ENCODE measurements around the gene UNC5C.

UNC5C gene

GRCh38 chr4:95513022-95513421 is 35.8 kb downstream of the UNC5C start:
- no peak overlapping the region for H4K8ac ChIP-seq (ENCODE audit: low read depth, low read length)
- H3K27me3 ChIP-seq (ENCODE audit: insufficient read depth, low read length, poor library complexity) = no peaks in the 10 kb centered on the region
- H3K56ac ChIP-seq (ENCODE audit: low read length) = no peak overlapping the region
- H3K18ac ChIP-seq (ENCODE audit: low read length) = no peak overlapping the region
- no peak overlapping the region for H3K4me3 ChIP-seq (ENCODE audit: low read length)
- H3K79me2 ChIP-seq (ENCODE audit: control insufficient read depth, insufficient read depth, low read length) = no peaks in the 10 kb centered on the region
- no peaks in the 10 kb centered on the region for H3K4me1 ChIP-seq (ENCODE audit: control insufficient read depth, low read depth, low read length)
- H2BK15ac ChIP-seq (replicated peaks; ENCODE audit: low read depth) = no peak overlapping the region
- H2BK5ac ChIP-seq (ENCODE audit: low read length) = no peak overlapping the region
- H3K4ac ChIP-seq (ENCODE audit: low read depth, low read length) = no peak overlapping the region
- no peak overlapping the region for H2BK120ac ChIP-seq (ENCODE audit: low read depth, low read length)
- no peak overlapping the region for H3K4me2 ChIP-seq (ENCODE audit: low read length)
- H3K27ac ChIP-seq (ENCODE audit: low read depth, low read length) = no peak overlapping the region
- no peak overlapping the region for H4K5ac ChIP-seq (ENCODE audit: low read length)
- WGBS (ENCODE audit: extremely low coverage, insufficient coverage, low lambda C conversion rate) = no CpG with 5 or more reads among the region's 4 CpGs
- no peak overlapping the region for H3K23ac ChIP-seq (ENCODE audit: low read length)
- H3K79me1 ChIP-seq (ENCODE audit: low read length) = no peaks in the 10 kb centered on the region
- no peaks in the 10 kb centered on the region for H3K36me3 ChIP-seq (ENCODE audit: control insufficient read depth, insufficient read depth, low read length)
- DNase-seq = no peak
- no peak overlapping the region for H3K9ac ChIP-seq (ENCODE audit: low read length)
- no peak overlapping the region for H2AK5ac ChIP-seq (ENCODE audit: low read length)

- Histone ChIP-seq H3K27ac (ENCODE audit: low read depth, low read length) (no peak overlapping the region), H3K4ac (ENCODE audit: low read depth, low read length) (no peak overlapping the region), H3K4me1 (ENCODE audit: control insufficient read depth, low read depth, low read length) (no peaks in the 10 kb centered on the region), H3K18ac (ENCODE audit: low read length) (no peak overlapping the region), H2BK15ac (replicated peaks; ENCODE audit: low read depth) (no peak overlapping the region), H2AK5ac (ENCODE audit: low read length) (no peak overlapping the region), H3K36me3 (ENCODE audit: control insufficient read depth, insufficient read depth, low read length) (no peaks in the 10 kb centered on the region), H2BK120ac (ENCODE audit: low read depth, low read length) (no peak overlapping the region), H3K9ac (ENCODE audit: low read length) (no peak overlapping the region), H3K23ac (ENCODE audit: low read length) (no peak overlapping the region), H3K4me3 (ENCODE audit: low read length) (no peak overlapping the region), H3K56ac (ENCODE audit: low read length) (no peak overlapping the region), H2BK5ac (ENCODE audit: low read length) (no peak overlapping the region), H3K79me1 (ENCODE audit: low read length) (no peaks in the 10 kb centered on the region), H3K27me3 (ENCODE audit: insufficient read depth, low read length, poor library complexity) (no peaks in the 10 kb centered on the region), H4K8ac (ENCODE audit: low read depth, low read length) (no peak overlapping the region), H3K79me2 (ENCODE audit: control insufficient read depth, insufficient read depth, low read length) (no peaks in the 10 kb centered on the region), H4K5ac (ENCODE audit: low read length) (no peak overlapping the region), H3K4me2 (ENCODE audit: low read length) (no peak overlapping the region)
- WGBS (ENCODE audit: extremely low coverage, insufficient coverage, low lambda C conversion rate) = no CpG with 5 or more reads among the region's 3 CpGs
- DNase-seq = no peak
Observed at GRCh38 chr4:95511477-95511876, 37.3 kb downstream of the UNC5C start.

GRCh38 chr4:95510877-95511276 is 37.9 kb downstream of the UNC5C start:
- H2BK15ac ChIP-seq (replicated peaks; ENCODE audit: low read depth) = no peak overlapping the region
- no peak overlapping the region for H3K9ac ChIP-seq (ENCODE audit: low read length)
- H3K27me3 ChIP-seq (ENCODE audit: insufficient read depth, low read length, poor library complexity) = no peaks in the 10 kb centered on the region
- H3K27ac ChIP-seq (ENCODE audit: low read depth, low read length) = no peak overlapping the region
- no peak overlapping the region for H3K4me3 ChIP-seq (ENCODE audit: low read length)
- H2BK120ac ChIP-seq (ENCODE audit: low read depth, low read length) = no peak overlapping the region
- no peaks in the 10 kb centered on the region for H3K79me1 ChIP-seq (ENCODE audit: low read length)
- H3K4ac ChIP-seq (ENCODE audit: low read depth, low read length) = no peak overlapping the region
- no peak overlapping the region for H3K4me2 ChIP-seq (ENCODE audit: low read length)
- WGBS (ENCODE audit: extremely low coverage, insufficient coverage, low lambda C conversion rate) = no CpG with 5 or more reads among the region's 2 CpGs
- no peak overlapping the region for H2BK5ac ChIP-seq (ENCODE audit: low read length)
- no peak overlapping the region for H3K18ac ChIP-seq (ENCODE audit: low read length)
- H3K56ac ChIP-seq (ENCODE audit: low read length) = no peak overlapping the region
- no peaks in the 10 kb centered on the region for H3K79me2 ChIP-seq (ENCODE audit: control insufficient read depth, insufficient read depth, low read length)
- peaks cover 2% of the 10 kb centered on the region for H3K4me1 ChIP-seq (ENCODE audit: control insufficient read depth, low read depth, low read length)
- H4K8ac ChIP-seq (ENCODE audit: low read depth, low read length) = no peak overlapping the region
- no peak overlapping the region for H4K5ac ChIP-seq (ENCODE audit: low read length)
- H2AK5ac ChIP-seq (ENCODE audit: low read length) = no peak overlapping the region
- H3K23ac ChIP-seq (ENCODE audit: low read length) = no peak overlapping the region
- DNase-seq = no peak
- no peaks in the 10 kb centered on the region for H3K36me3 ChIP-seq (ENCODE audit: control insufficient read depth, insufficient read depth, low read length)

GRCh38 chr4:95510145-95510544 is 38.6 kb downstream of the UNC5C start:
- Histone ChIP-seq H3K4me2 (ENCODE audit: low read length) (no peak overlapping the region), H3K56ac (ENCODE audit: low read length) (no peak overlapping the region), H3K4me1 (ENCODE audit: control insufficient read depth, low read depth, low read length) (peaks cover 2% of the 10 kb centered on the region), H2BK5ac (ENCODE audit: low read length) (no peak overlapping the region), H2BK120ac (ENCODE audit: low read depth, low read length) (no peak overlapping the region), H4K5ac (ENCODE audit: low read length) (no peak overlapping the region), H3K27me3 (ENCODE audit: insufficient read depth, low read length, poor library complexity) (no peaks in the 10 kb centered on the region), H4K8ac (ENCODE audit: low read depth, low read length) (no peak overlapping the region), H3K23ac (ENCODE audit: low read length) (no peak overlapping the region), H3K4me3 (ENCODE audit: low read length) (no peak overlapping the region), H3K18ac (ENCODE audit: low read length) (no peak overlapping the region), H2BK15ac (replicated peaks; ENCODE audit: low read depth) (no peak overlapping the region), H3K79me2 (ENCODE audit: control insufficient read depth, insufficient read depth, low read length) (no peaks in the 10 kb centered on the region), H3K4ac (ENCODE audit: low read depth, low read length) (no peak overlapping the region), H3K27ac (ENCODE audit: low read depth, low read length) (no peak overlapping the region), H3K36me3 (ENCODE audit: control insufficient read depth, insufficient read depth, low read length) (no peaks in the 10 kb centered on the region), H2AK5ac (ENCODE audit: low read length) (no peak overlapping the region), H3K9ac (ENCODE audit: low read length) (no peak overlapping the region), H3K79me1 (ENCODE audit: low read length) (no peaks in the 10 kb centered on the region)
- no peak for DNase-seq
- WGBS (ENCODE audit: extremely low coverage, insufficient coverage, low lambda C conversion rate) = no CpG with 5 or more reads among the region's 2 CpGs

GRCh38 chr4:95508421-95508820 is 40.4 kb downstream of the UNC5C start:
- H3K36me3 ChIP-seq (ENCODE audit: control insufficient read depth, insufficient read depth, low read length) = no peaks in the 10 kb centered on the region
- H2BK5ac ChIP-seq (ENCODE audit: low read length) = no peak overlapping the region
- DNase-seq = no peak
- H3K4ac ChIP-seq (ENCODE audit: low read depth, low read length) = no peak overlapping the region
- H3K27ac ChIP-seq (ENCODE audit: low read depth, low read length) = no peak overlapping the region
- H4K8ac ChIP-seq (ENCODE audit: low read depth, low read length) = no peak overlapping the region
- no peaks in the 10 kb centered on the region for H3K79me2 ChIP-seq (ENCODE audit: control insufficient read depth, insufficient read depth, low read length)
- no peak overlapping the region for H3K4me2 ChIP-seq (ENCODE audit: low read length)
- H3K9ac ChIP-seq (ENCODE audit: low read length) = no peak overlapping the region
- H2AK5ac ChIP-seq (ENCODE audit: low read length) = no peak overlapping the region
- H3K23ac ChIP-seq (ENCODE audit: low read length) = no peak overlapping the region
- H3K4me1 ChIP-seq (ENCODE audit: control insufficient read depth, low read depth, low read length) = peaks cover 2% of the 10 kb centered on the region
- H3K18ac ChIP-seq (ENCODE audit: low read length) = no peak overlapping the region
- no peak overlapping the region for H3K4me3 ChIP-seq (ENCODE audit: low read length)
- no peak overlapping the region for H3K56ac ChIP-seq (ENCODE audit: low read length)
- no peak overlapping the region for H2BK120ac ChIP-seq (ENCODE audit: low read depth, low read length)
- H2BK15ac ChIP-seq (replicated peaks; ENCODE audit: low read depth) = no peak overlapping the region
- no peaks in the 10 kb centered on the region for H3K79me1 ChIP-seq (ENCODE audit: low read length)
- no peak overlapping the region for H4K5ac ChIP-seq (ENCODE audit: low read length)
- no peaks in the 10 kb centered on the region for H3K27me3 ChIP-seq (ENCODE audit: insufficient read depth, low read length, poor library complexity)
- no CpG with 5 or more reads among the region's 1 CpG for WGBS (ENCODE audit: extremely low coverage, insufficient coverage, low lambda C conversion rate)

- Histone ChIP-seq H3K27ac (ENCODE audit: low read depth, low read length) (no peak overlapping the region), H3K4me3 (ENCODE audit: low read length) (no peak overlapping the region), H3K4me2 (ENCODE audit: low read length) (no peak overlapping the region), H3K23ac (ENCODE audit: low read length) (no peak overlapping the region), H3K9ac (ENCODE audit: low read length) (no peak overlapping the region), H3K4ac (ENCODE audit: low read depth, low read length) (no peak overlapping the region), H2AK5ac (ENCODE audit: low read length) (no peak overlapping the region), H2BK15ac (replicated peaks; ENCODE audit: low read depth) (no peak overlapping the region), H2BK5ac (ENCODE audit: low read length) (no peak overlapping the region), H3K79me1 (ENCODE audit: low read length) (no peaks in the 10 kb centered on the region), H3K18ac (ENCODE audit: low read length) (no peak overlapping the region), H3K56ac (ENCODE audit: low read length) (no peak overlapping the region), H4K8ac (ENCODE audit: low read depth, low read length) (no peak overlapping the region), H4K5ac (ENCODE audit: low read length) (no peak overlapping the region), H3K4me1 (ENCODE audit: control insufficient read depth, low read depth, low read length) (peaks cover 2% of the 10 kb centered on the region), H3K27me3 (ENCODE audit: insufficient read depth, low read length, poor library complexity) (no peaks in the 10 kb centered on the region), H2BK120ac (ENCODE audit: low read depth, low read length) (no peak overlapping the region), H3K79me2 (ENCODE audit: control insufficient read depth, insufficient read depth, low read length) (no peaks in the 10 kb centered on the region), H3K36me3 (ENCODE audit: control insufficient read depth, insufficient read depth, low read length) (no peaks in the 10 kb centered on the region)
- WGBS (ENCODE audit: extremely low coverage, insufficient coverage, low lambda C conversion rate) = no CpG with 5 or more reads among the region's 5 CpGs
- no peak for DNase-seq
Observed at GRCh38 chr4:95507561-95507960, 41.2 kb downstream of the UNC5C start.

Data from mesendoderm (in vitro differentiated cells).